ENCODE measurements around the gene TARS2. TPM values are rescaled to one million over a fixed set of nuclear protein-coding genes. Genes with fewer than 3 reads are reported as not detected.

The TARS2 gene
- total and polyA plus RNA-seq, 2 experiments from 2014 or later = 10.1 to 19.2 TPM

DNA sequence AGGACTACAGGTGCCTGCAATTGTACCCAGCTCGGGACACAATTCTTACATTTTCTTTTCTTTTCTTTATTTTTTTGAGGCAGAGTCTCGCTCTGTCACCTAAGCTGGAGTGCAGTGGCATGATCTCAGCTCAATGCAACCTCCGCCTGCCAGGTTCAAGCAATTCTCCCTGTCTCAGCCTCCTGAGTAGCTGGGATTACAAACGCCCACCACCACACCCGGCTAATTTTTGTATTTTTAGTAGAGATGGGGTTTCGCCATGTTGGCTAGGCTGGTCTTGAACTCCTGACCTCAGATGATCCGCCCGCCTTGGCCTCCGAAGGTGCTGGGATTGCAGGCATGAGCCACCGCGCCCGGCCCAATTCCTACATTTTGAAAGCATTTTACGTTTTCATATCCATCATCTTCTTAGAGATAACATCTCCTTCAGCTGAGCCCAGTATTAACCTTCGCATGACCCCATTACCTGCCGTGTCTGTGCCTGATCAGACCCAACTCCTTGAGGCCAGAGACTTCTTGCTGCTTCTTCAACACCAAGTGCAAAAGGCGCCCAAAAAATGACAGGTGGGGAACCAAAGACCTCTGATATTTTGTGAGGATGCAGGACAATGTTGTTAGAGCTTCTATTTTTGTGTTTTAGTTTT is 59.2 kb downstream of the TARS2 start:
- Histone ChIP-seq H3K9me3 (ENCODE audit: low read depth) (no peaks in the 10 kb centered on the region), H3K79me2 (no peaks in the 10 kb centered on the region), H2AFZ (no peak overlapping the region), H3K4me2 (no peak overlapping the region), H3K9me2 (replicated peaks; ENCODE audit: insufficient read depth) (no peaks in the 10 kb centered on the region), H3K4me3 (no peak overlapping the region), H3K36me3 (replicated peaks; ENCODE audit: insufficient read depth, low read depth) (no peaks in the 10 kb centered on the region), H3K27ac (no peak overlapping the region), H3K4me1 (ENCODE audit: insufficient read depth) (peaks cover 14% of the 10 kb centered on the region), H4K20me1 (ENCODE audit: insufficient read depth, poor library complexity, severe bottlenecking) (no peaks in the 10 kb centered on the region), H3K27me3 (no peaks in the 10 kb centered on the region)
- TF ChIP-seq EZH2 (IDR thresholded peaks at IDR 0.05; ENCODE audit: borderline replicate concordance) (no peak), EZH2phosphoT487 (IDR thresholded peaks at IDR 0.05; ENCODE audit: low read depth, severe bottlenecking, unreplicated experiment) (no peak)
- TF ChIP-seq, protein P1, sequence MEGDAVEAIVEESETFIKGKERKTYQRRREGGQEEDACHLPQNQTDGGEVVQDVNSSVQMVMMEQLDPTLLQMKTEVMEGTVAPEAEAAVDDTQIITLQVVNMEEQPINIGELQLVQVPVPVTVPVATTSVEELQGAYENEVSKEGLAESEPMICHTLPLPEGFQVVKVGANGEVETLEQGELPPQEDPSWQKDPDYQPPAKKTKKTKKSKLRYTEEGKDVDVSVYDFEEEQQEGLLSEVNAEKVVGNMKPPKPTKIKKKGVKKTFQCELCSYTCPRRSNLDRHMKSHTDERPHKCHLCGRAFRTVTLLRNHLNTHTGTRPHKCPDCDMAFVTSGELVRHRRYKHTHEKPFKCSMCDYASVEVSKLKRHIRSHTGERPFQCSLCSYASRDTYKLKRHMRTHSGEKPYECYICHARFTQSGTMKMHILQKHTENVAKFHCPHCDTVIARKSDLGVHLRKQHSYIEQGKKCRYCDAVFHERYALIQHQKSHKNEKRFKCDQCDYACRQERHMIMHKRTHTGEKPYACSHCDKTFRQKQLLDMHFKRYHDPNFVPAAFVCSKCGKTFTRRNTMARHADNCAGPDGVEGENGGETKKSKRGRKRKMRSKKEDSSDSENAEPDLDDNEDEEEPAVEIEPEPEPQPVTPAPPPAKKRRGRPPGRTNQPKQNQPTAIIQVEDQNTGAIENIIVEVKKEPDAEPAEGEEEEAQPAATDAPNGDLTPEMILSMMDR (IDR thresholded peaks at IDR 0.05; ENCODE audit: poor library complexity) = no peak
- no peak for DNase-seq (ENCODE audit: low spot score)
- 81% methylated on average over 16 of the region's 16 CpGs for WGBS (ENCODE audit: low lambda C conversion rate, missing lambda C conversion rate)

DNA sequence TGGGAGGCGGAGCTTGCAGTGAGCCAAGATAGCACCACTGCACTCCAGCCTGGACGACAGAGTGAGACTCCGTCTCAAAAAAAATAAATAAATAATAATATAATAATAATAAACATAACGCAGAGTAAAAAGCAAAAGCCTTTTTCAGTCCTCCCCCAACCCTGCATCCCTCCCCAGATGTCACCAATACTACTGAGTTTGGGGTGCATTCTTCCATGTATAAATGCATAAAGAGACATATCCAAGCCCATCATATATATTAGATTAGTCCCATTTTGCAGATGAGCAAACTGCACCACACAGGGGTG is 61.1 kb downstream of the TARS2 start:
- TF ChIP-seq, protein P1 (IDR thresholded peaks at IDR 0.05; ENCODE audit: poor library complexity) = no peak
- TF ChIP-seq EZH2 (IDR thresholded peaks at IDR 0.05; ENCODE audit: borderline replicate concordance) = no peak
- no peak for TF ChIP-seq EZH2phosphoT487 (IDR thresholded peaks at IDR 0.05; ENCODE audit: low read depth, severe bottlenecking, unreplicated experiment)
- Histone ChIP-seq H3K9me2 (replicated peaks; ENCODE audit: insufficient read depth) (no peaks in the 10 kb centered on the region), H3K79me2 (no peaks in the 10 kb centered on the region), H3K27ac (peak overlapping the region; percentile 85), H3K4me1 (ENCODE audit: insufficient read depth) (peaks cover 29% of the 10 kb centered on the region), H3K36me3 (replicated peaks; ENCODE audit: insufficient read depth, low read depth) (no peaks in the 10 kb centered on the region), H3K4me2 (peak overlapping the region; percentile 98), H4K20me1 (ENCODE audit: insufficient read depth, poor library complexity, severe bottlenecking) (no peaks in the 10 kb centered on the region), H2AFZ (peak overlapping the region; percentile 39), H3K4me3 (peak overlapping the region; percentile 82), H3K9me3 (ENCODE audit: low read depth) (no peaks in the 10 kb centered on the region), H3K27me3 (no peaks in the 10 kb centered on the region)
- DNase-seq (ENCODE audit: low spot score) = no peak
- 66% methylated on average over 4 of the region's 4 CpGs for WGBS (ENCODE audit: low lambda C conversion rate, missing lambda C conversion rate)

DNA sequence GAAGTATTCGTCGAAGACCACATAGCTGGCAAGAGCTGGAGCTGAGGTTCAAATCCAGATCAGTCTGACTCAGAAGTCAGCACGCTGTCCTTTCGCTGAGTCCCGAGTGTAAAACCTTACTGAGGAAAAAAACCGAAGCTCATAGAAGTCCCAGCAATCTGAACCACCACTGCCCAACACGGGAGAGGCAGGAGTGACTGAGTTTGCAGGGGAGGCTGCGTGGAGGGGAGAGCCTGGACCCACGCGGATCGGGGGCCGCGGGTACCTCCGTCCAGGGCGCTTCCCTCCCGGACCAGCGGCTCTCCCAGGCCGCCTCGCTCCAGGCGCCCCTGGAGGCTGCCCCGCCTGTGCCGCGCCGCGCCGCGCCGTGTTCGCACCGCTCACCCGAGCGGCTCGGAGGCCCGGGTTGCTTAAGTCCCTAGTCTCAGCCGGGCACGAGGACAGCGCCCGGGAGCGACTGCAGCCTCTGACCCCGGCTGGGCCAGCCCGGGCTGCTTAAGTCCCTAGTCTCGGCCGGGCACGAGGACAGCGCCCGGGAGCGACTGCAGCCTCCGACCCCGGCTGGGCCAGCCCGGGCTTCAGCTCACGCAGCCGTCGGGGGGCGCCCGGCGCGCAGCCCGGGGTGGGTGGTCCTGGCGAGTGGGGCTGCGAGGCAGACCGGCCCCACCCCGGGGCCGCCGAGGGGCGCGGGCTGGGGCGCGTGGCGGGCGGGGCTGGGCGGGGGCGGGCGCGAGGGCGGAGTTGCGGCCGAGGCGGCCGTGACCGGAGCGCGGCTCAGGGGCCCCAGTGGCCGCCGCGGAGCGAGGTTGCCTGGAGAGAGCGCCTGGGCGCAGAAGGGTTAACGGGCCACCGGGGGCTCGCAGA is 61.6 kb downstream of the TARS2 start, which contains the start of gene ADAMTSL4:
Gene ADAMTSL4, plus strand, starts transcription at position 777 of the 864 bp plus-strand sequence. CDS start 2,881 bp downstream, outside the sequence.
- Histone ChIP-seq H2AFZ (peak within 1 kb of the TSS; percentile 39), H3K27ac (peak within 1 kb of the TSS; percentile 85), H3K79me2 (no peaks in the 10 kb centered on the region), H3K36me3 (replicated peaks; ENCODE audit: insufficient read depth, low read depth) (no peaks in the 10 kb centered on the region), H3K4me1 (ENCODE audit: insufficient read depth) (peaks cover 29% of the 10 kb centered on the region), H3K4me2 (peak within 1 kb of the TSS; percentile 98), H3K9me2 (replicated peaks; ENCODE audit: insufficient read depth) (no peaks in the 10 kb centered on the region), H3K9me3 (ENCODE audit: low read depth) (no peaks in the 10 kb centered on the region), H3K4me3 (peak within 1 kb of the TSS; percentile 82), H3K27me3 (no peaks in the 10 kb centered on the region), H4K20me1 (ENCODE audit: insufficient read depth, poor library complexity, severe bottlenecking) (no peaks in the 10 kb centered on the region)
- WGBS (ENCODE audit: low lambda C conversion rate, missing lambda C conversion rate) = 3% methylated on average over 52 of the region's 91 CpGs
- peak; percentile 87 for DNase-seq (ENCODE audit: low spot score)
- TF ChIP-seq, protein P1 (IDR thresholded peaks at IDR 0.05; ENCODE audit: poor library complexity) = peak; percentile 10
- TF ChIP-seq EZH2phosphoT487 (IDR thresholded peaks at IDR 0.05; ENCODE audit: low read depth, severe bottlenecking, unreplicated experiment) = no peak
